Suppressor macrophage treated with lipopolysaccharide for 1 hour (primary cell): ENCODE data around the gene STXBP1.

ENCODE experiments used
- DNase-seq, 3 donors: peaks; one replicate each; pipeline ENCODE4 v3.0.0-alpha.2; 2020 to 2022

The STXBP1 gene

GRCh38 chr9:127694890-127695720 lies 83.0 kb downstream of the STXBP1 start:
- DNase-seq = no peak

- no peak for DNase-seq
Measured at GRCh38 chr9:127697575-127697974, 85.5 kb downstream of the STXBP1 start.

GRCh38 chr9:127698386-127698785 lies 86.3 kb downstream of the STXBP1 start:
- DNase-seq = no peak

- DNase-seq = peak; percentile 97 to 98 (median 97)
Measured at GRCh38 chr9:127698985-127699670, 87.1 kb downstream of the STXBP1 start.

GRCh38 chr9:127700140-127700539 lies 88.1 kb downstream of the STXBP1 start:
- no peak for DNase-seq

GRCh38 chr9:127700594-127701255 lies 88.6 kb downstream of the STXBP1 start:
- DNase-seq = no peak

GRCh38 chr9:127703289-127703946 lies 91.3 kb downstream of the STXBP1 start:
- no peak for DNase-seq

- no peak for DNase-seq
Measured at GRCh38 chr9:127705577-127706379, 93.7 kb downstream of the STXBP1 start.

- DNase-seq = no peak
Measured at GRCh38 chr9:127706836-127707241, 94.8 kb downstream of the STXBP1 start, which contains the start of gene CFAP157. CFAP157 (plus strand) TSS chr9:127706988; CDS start chr9:127707032, 44 bp downstream.

- DNase-seq = no peak
Measured at GRCh38 chr9:127707766-127708165, 95.7 kb downstream of the STXBP1 start.

- no peak for DNase-seq
Measured at GRCh38 chr9:127708952-127709587, 97.0 kb downstream of the STXBP1 start.

GRCh38 chr9:127710204-127710783 lies 98.2 kb downstream of the STXBP1 start:
- DNase-seq = no peak

- DNase-seq = no peak
Measured at GRCh38 chr9:127711226-127711701, 99.2 kb downstream of the STXBP1 start.

- DNase-seq = no peak
Measured at GRCh38 chr9:127711831-127712274, 99.8 kb downstream of the STXBP1 start.

GRCh38 chr9:127712371-127712770 lies 100.3 kb downstream of the STXBP1 start:
- DNase-seq = no peak

- no peak for DNase-seq
Measured at GRCh38 chr9:127712867-127713266, 100.8 kb downstream of the STXBP1 start.

GRCh38 chr9:127714020-127714750 lies 102.1 kb downstream of the STXBP1 start:
- no peak for DNase-seq

- DNase-seq = peak; percentile 42 to 71 (median 53)
Measured at GRCh38 chr9:127714951-127715469, 102.9 kb downstream of the STXBP1 start.

GRCh38 chr9:127715470-127716337 lies 103.6 kb downstream of the STXBP1 start, which contains the start of the genes PTRH1 and TTC16:
PTRH1 (minus strand) TSS chr9:127715663; CDS start chr9:127715639, 24 bp downstream.
TTC16 (plus strand) TSS chr9:127716079; CDS start chr9:127716146, 67 bp downstream.
- peak; percentile 98 to 99 (median 99) for DNase-seq
